ENCODE results near the gene MORN1. TPM values are rescaled to one million over a fixed set of nuclear protein-coding genes. Genes with fewer than 3 reads are reported as not detected.

MORN1 gene
- total RNA-seq, 1 donor from 2014 or later, result 8.4 TPM

- no peak for ATAC-seq
Measured at GRCh38 chr1:2271841-2272655, 119.3 kb downstream of the MORN1 start.

Other genes starting within 250 kb of the MORN1 start
- 36.5 TPM for gene FAAP20, start 196.8 kb downstream of the MORN1 start, total RNA-seq
- gene SKI, start 163.2 kb downstream of the MORN1 start, total RNA-seq, result 21.6 TPM
- 167 TPM for gene RER1, start 287 bp upstream of the MORN1 start, total RNA-seq
- gene PEX10, start 21.0 kb upstream of the MORN1 start, total RNA-seq, result 17.7 TPM
- gene PLCH2, start 84.7 kb upstream of the MORN1 start, total RNA-seq, result 21.0 TPM
- gene PANK4, start 135.0 kb upstream of the MORN1 start, total RNA-seq, result 10.1 TPM
- gene HES5, start 138.7 kb upstream of the MORN1 start, total RNA-seq, result 1.3 TPM
- gene TNFRSF14, start 164.8 kb upstream of the MORN1 start, total RNA-seq, result 12.0 TPM
- gene PRXL2B, start 195.2 kb upstream of the MORN1 start, total RNA-seq, result 12.7 TPM
- gene MMEL1, start 241.5 kb upstream of the MORN1 start, total RNA-seq, result 2.3 TPM

Data from esophagus mucosa (tissue), 1 donor.